Tongue (tissue), 2 donors: ENCODE results near the gene AFF4. TPM values are rescaled to one million over a fixed set of nuclear protein-coding genes. Genes with fewer than 3 reads are reported as not detected.
"Not testable (repeated sequence)": the region's sequence is repeated elsewhere in the genome, so short reads cannot be mapped to it uniquely, and the experiment has no call there.

Experiments
- DNase-seq: peaks from one replicate; pipeline ENCODE4 v3.0.0-alpha.2; 2015
- total RNA-seq: library from RNA; depleted of rRNA; stranded (reverse); fragments of >200 nt; gene quantifications from one replicate; pipeline ENCODE4 v1.2.3, GENCODE V29; 2014

AFF4 gene
- total RNA-seq, 1 donor from 2014 or later: 77.5 TPM

DNA sequence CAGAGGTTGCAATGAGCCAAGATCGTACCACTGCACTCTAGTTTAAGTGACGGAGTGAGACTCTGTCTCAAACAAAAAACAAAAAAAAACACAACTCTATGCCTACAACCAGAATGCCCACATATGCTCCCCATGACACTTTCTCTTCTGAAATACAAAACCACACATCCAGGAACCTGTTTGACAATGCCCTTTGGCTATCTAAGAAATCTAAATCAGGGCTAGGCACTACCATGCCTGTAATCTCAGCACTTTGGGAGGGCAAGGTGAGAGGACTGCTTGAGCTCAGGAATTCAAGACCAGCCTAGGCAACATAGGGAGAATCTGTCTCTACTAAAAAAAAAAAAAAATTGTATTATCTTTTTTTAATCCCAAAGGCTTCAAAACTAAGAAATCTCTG, 10.6 kb downstream of the AFF4 start:
- DNase-seq: no peak

DNA sequence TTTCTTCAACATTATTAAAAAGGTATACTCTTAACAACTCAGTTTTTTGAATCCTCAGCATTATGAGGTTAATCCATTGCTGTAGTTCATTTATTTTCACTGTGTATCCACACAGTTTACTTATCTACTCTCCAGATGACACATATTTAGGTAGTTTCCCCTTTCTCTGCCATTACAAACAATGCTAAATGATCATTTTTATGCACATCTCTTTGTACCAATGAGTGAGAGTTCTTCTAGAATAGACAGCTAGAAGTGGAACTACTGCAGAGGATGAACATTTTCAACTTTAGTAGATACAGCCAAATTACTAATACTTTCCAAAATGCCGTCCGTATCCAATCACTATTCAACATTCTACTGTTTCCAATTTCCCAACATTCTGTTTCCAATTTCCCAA, 11.5 kb downstream of the AFF4 start:
- no peak for DNase-seq

DNA sequence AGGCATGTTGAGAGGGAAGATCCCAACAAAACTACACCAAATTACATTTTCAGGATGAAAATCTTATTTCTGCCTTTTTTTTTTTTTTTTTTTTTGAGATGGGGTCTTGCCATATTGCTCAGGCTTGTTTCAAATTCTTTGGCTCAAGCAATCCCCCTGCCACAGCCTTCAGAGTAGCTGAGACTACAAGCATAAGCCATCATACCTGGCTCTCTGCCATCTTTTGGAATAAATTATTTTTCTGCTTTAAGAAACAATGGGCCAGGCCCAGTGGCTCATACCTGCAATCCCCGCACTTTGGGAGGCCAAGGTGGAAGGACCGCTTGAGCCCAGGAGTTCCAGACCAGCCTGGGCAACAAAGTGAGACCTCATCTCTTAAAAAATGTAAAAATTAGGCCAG, 14.3 kb downstream of the AFF4 start:
- no peak for DNase-seq

DNA sequence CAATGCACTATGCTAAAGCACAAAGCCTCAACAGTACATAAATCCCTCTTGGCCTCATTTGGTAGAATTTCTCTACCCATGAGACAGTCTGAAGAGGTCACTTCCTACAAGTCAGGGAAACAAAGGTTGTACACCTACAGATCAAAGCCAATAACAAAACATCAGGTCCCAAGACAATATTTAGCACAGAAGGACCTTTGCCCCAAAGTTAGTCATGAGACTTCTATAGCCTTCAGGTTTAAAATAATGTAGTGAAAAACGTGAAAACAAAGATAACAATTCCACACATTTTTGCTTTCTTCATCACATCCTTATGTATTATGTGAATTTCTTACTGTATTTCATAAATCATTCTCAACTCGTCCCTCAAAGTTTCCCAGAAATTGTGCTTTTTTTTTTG, 15.8 kb downstream of the AFF4 start:
- DNase-seq: no peak

DNA sequence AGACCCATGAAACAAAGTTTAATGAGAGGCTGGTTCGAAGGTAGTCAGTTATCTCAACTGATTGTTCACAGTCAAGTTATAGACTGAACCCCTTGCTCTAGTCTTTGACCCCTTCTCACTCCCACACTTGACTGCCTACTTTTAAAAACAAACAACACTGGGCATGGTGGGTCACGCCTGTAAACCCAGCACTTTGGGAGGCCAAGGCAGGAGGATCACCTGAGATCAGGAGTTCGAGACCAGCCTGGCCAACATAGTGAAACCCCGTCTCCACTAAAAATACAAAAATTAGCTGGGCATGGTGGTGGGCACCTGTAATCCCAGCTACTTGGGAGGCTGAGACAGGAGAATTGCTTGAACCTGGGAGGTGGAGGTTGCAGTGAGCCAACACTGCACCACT, 18.1 kb downstream of the AFF4 start:
- DNase-seq: not testable (repeated sequence)

DNA sequence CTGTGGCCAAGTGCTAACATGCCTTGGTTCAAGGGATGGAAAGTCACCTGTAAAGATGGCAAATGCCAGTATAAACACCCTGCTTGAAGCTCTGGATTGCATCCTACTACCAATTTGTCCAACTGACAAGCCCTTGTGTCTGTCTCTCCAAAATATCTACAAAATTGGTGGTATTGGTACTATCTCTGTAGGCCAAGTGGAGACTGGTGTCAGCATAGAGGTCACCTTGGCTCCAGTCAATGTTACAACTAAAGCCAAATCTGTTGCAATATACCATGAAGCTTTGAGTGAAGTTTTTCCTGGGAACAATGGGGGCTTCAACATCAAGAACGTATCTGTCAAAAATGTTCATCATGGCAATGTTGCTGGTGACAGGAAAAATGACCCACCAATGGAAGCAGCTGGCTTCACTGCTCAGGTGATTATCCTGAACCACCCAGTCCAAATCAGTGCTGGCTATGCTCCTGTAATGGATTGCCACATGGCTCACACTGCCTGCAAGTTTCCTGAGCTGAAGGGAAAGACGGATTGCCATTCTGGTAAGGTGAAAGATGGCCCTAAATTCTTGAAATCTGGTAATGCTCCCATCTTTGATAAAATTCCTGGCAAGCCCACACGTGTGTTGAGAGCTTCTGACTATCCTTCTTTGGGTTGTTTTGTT, 19.9 kb downstream of the AFF4 start:
- no peak for DNase-seq

DNA sequence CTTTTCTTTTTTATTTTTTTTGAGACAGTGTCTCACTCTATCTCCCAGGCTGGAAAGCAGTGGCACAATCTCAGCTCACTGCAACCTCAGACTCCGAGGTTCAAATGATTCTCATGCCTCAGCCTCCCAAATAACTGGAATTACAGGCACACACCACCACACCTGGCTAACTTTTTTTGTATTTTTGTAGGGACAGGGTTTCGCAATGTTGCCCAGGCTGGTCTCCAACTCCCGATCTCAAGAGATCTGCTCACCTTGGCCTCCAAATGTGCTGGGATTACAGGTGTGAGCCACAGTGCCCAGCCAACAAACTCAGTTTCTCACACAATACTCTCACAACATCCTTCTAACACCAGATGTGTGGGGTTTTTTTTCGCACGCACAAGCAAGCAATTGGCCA, 22.1 kb downstream of the AFF4 start:
- DNase-seq: no peak

DNA sequence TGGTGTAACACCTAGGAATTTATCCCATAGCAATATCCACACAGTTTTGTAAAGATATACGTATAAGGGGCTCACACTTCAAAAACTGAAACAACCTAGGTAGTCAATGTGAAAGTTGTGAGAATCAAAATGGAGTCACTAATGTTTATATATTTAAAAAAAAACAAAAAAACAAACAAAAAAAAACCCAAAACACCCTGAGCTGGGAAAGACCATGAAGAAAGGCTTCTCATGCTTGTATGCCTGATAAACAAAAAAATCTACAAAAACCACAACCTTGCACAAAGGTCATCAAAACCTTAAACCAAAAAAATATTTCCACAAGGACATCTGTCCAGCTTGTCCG, 35.4 kb downstream of the AFF4 start:
- no peak for DNase-seq

DNA sequence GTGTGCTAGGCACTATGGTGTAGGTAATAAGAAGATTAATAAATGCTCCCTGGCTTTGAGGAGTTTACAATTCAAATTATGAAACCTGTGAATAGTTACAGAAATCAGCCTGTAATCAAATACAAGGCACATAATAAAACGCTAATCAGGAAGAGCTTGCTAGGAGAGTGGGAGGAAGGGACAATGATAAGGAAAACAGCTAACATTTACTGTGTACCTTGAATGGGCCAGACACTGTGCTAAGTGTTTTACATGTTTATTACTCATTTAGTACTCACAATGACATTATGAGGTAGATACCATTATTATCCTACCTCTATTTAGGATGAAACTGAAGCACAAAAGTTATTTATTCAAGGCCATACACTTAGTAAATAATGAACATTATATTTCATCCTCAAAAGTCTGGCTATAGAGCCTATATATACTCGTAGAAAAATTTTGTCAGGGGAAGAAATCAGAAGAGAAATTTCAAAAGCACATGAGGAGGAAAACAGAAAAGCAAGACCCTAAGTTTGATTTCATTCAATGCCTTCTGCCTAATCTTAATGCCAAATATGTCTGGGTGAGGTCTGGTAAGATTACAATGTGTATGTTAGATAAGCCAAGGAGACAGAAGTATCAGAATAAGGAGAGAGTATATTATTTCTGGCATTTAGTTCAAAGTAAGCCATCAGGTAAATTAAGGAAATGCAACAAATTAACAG, 35.9 kb downstream of the AFF4 start:
- no peak for DNase-seq

DNA sequence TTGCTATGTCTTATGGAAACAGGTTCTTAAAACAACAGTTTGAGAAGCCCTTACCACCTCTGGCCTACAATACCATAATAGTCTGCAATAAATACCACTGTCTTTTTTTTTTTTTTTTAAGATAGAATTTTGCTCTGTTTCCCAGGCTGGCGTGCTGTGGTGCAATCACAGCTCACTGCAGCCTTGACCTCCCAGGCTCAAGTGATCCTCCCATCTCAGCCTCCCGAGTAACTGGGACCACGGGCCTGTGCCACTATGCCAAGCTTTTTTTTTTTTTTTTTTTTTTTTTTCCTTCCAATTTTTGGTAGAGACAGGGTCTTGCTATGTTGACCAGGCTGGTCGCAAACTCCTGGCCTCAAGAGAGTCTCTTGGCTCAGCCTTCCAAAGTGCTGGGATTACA, 37.0 kb downstream of the AFF4 start:
- DNase-seq: no peak

DNA sequence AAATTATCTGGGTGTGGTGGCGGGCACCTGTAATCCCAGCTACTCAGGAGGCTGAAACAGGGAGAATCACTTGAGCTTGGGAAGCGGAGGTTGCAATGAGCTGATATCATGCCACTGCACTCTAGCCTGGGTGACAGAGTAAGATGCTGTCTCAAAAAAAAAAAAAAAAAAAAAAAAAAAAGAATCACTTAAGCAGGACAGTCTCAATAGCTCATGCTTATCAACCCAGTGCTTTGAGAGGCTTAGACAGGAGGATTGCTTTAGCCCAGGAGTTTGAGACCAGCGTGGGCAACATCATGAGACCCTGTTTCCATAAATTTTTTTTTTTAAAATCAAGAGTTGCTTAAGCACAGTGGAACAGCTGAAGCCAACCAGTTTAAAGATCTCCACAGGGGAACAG, 47.3 kb downstream of the AFF4 start:
- DNase-seq: no peak

DNA sequence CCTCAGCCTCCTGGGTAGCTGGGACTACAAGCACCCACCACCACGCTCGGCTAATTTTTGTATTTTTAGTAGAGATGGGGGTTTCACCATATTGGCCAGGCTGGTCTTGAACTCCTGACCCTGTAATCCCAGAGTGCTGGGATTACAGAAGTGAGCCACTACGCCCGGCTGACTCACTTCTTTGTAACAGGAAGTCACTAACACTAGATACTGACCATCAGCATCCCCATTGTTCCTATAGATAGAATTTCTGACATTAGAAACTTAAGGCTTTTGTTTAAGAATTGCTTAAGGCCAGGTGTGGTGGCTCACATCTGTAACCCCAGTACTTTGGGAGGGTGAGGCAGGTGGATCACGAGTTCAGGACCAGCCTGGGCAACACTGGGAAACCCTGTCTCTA, 47.8 kb downstream of the AFF4 start:
- no peak for DNase-seq

DNA sequence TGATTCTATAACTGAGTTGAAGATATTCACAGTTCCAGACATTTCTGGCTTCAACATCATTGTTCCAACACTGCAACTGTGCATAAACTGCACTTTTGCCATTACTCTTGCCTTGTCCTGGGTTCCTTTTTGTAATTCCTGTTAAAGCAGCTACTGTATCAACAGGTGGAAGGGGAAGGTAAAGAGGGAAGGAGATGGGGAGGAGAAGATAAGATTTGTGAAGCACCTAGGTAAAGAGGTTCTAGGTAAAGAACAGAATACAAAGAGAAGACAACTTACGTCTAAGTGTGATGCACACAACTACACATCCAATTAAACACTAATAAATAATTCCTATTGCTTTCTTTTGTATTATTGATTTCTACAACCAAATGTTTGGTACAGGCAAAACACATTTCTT, 53.7 kb downstream of the AFF4 start:
- DNase-seq: no peak

DNA sequence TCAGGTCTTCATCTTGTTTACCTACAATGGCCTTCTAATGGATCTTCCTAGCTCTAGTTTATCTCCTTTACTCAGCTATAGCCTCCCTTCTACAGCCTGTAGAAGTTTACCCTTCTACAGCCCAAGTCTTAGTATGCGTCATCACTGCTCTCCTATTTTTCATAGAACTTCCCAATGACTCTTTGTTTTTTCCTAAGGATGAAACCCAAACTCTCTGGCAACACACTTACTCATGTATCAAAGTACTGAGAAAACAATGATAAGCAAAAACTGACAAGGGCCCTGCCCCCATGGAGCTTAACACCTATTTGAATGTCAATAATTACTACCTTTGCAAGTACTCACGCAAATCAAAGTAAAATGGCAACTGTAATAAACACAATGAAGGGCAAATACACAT, 56.3 kb downstream of the AFF4 start:
- DNase-seq: no peak

DNA sequence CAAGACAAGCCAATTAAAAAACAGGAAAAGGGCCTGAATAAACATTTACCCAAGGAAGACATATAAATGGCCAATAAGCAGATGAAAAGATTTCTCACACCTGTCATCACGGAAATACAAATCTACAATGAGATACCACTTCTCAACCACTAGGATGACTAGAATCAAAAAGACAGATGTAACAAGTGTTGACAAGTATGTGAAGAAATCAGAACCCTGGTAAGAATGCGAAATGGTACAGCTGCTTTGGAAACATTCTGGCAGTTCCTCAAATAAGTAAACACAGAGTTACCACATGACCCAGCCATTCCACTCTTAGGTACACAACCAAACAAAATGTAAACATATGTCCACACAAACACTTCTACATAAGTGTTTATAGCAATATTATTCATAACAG, 57.5 kb downstream of the AFF4 start:
- peak; percentile 28 for DNase-seq

DNA sequence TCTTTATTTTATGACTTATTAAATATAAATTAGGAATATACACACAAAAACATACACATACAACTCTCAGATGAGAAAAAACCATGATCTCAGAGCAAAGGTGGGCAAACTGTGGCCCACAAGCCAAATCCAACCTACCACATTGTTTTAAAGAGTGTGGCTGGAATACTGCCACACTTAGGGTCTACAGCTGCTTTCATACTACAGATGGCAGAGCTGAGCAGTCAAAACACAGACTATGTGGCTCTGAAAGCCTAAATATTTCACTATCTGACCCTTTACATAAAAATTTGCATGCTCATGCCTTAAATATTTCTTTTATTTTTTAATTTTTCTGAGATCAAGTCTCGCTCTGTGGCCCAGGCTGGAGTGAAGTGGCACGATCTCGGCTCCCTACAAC, 61.7 kb downstream of the AFF4 start:
- DNase-seq: no peak

DNA sequence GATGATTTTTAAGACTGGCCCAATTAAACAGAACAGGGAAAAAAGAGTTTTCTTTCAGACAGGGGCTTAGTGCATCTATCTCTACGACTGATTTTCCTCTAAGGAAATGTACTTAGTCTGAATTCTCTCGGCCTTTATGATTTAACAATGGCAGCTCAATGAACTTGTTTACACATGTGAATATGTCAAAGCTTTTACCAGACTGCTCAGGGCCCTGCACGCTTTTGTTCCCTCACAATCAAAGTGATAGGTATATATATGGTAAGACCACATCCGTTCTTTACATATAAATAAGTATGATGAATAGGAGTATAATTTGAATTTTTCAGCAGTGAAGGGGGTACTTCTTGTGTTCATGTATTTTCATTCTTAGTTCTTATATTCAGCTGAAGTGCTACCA, 62.4 kb downstream of the AFF4 start:
- DNase-seq: no peak

DNA sequence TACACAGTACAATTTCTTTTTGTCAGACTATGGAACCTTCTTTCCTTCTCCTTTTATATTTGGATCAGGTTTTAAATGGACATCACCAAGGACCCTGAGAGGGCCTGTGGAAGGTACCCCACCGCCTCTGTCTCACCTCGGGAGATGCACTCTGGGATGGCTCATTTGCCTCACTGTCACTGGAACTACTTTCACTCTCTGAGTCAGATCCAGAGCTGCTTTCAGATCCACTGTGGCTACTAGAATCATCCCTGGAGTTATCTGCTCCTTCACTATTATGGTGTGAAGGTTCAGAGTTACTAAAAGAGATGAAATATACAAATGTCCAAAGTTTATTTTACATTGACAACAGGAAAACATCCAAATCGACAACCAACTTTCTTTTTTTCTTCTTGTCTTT, 65.3 kb downstream of the AFF4 start:
- DNase-seq: no peak

DNA sequence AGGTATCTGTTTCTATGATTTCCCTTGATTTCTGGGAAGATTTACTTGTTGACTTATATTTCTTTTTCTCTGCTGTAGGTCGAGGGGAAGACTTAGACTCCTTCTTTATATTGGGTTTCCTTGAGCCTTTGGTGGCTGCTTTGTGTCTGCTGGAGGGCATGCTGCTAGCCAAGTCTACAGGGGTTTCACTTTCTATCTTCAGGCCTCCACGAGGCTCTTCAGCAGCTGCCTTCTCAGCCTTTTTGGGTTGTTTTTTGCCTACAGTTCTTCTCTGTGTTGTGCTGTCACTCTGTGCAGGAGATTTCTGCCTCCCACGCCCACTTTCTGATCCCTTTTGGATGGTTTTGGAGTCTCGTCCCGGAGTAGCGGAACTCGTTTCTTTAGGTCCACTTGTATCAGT, 66.7 kb downstream of the AFF4 start:
- DNase-seq: no peak

DNA sequence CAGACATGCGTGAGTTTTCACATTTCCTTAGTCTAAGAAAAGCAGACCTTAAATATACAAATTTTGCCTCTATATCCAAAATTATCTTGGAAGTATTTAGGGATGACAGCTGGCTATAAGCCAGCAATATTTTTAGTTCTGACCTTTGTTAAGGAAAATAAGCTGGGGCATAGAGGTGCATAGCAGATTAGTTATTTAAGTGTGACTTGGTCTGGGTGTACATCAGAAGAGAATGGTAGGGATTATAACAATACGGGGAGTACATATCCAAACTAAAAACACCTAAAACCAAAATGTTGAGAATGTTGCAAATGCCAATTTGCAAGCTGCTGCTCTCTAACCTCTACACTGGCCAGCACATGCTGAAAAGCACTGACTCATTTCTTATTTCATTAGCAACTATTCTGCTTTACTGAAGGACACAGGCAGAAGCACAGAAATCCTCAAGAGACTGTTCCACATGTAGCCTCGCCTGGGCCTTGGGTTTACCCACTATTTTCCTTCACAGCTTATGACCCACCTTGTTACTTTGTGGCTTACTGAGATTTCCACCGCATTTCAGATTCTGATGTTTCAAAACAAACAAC, 67.6 kb downstream of the AFF4 start:
- DNase-seq: no peak

DNA sequence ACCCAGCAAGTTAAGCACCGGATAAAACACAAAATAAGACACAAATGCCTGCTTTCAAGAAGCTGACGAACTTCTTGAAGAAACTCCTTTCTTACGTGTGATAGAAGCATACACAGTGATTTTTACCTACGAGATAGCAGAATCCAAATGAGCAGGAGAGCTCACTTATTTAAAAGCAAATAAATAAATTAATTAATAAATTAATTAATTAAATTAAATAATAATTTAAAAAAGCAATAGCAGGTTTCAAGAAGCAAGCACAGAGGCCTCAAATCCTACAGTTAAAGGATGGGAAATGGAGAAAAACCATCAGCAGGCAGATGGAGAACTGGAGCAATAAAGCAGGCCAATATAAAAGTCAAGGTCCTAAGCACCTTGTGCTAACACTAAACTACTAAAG, 72.6 kb downstream of the AFF4 start:
- DNase-seq: no peak

DNA sequence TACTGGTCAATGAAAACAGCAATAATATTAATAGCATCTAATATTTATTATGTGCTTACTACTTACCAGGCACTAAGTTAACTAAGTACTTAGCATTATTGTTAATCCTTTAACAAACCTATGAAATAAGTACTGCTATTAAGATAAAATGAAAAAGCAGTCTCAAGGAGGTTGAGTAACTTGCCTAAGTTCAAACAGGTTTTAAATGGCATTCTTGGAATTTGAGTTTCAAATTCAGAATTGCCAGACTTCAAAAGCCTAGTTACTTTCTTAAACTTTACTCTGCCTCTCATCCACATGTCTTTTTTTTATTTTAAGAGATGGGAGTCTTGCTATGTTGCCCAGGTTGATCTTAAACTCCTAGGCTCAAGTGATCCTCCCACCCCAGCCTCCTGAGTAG, 73.9 kb downstream of the AFF4 start:
- DNase-seq: no peak

DNA sequence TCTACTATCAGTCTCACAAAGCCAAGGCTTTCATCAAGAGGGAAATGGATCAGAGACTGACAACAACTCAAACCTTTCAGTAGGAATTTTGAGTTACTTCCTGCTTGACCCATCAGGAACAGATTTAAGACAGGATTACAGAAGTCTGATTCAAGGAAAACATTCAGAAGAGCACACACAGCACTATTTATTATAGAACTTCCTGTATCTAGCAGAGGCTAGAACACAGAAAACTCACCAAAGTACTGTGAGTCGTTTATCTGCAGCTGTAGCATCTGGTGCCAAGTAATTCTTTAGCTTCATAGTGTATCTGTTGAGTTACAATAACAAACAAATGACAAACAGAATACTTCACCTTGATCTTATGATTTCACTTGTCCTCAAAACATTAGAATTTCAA, 76.2 kb downstream of the AFF4 start:
- no peak for DNase-seq
